Cardiac fibroblast (primary cell): ENCODE data around the gene PLA2G2C.

ENCODE experiments used
- DNase-seq, 2 donors: peaks; one replicate each; pipeline versions ENCODE4 v3.0.0 to v3.0.0-alpha.2; 2010; ENCODE audit warnings: low read depth in 2 of 2
- H3K4me3 ChIP-seq, 2 donors: replicated peaks in 1 of 2; 1 replicate in 1 of 2; 2 replicates in 1 of 2; pipeline ENCODE4 v1.5.1; 2011; ENCODE audit warnings: low read depth in 2 of 2, low read length in 2 of 2, mild to moderate bottlenecking in 2 of 2, moderate library complexity in 1 of 2
- CTCF ChIP-seq: IDR thresholded peaks from one replicate; pipeline ENCODE4 v1.5.1; 2011; ENCODE audit warnings: low read depth, mild to moderate bottlenecking, low read length, inconsistent platforms

The PLA2G2C gene

GRCh38 chr1:20158358-20159070 lies 27.8 kb downstream of the PLA2G2C start:
- DNase-seq, result no peak
- H3K4me3 ChIP-seq, result no peak overlapping the region
- no peak for TF ChIP-seq CTCF

GRCh38 chr1:20154301-20154831 lies 32.0 kb downstream of the PLA2G2C start:
- no peak for DNase-seq
- H3K4me3 ChIP-seq, result no peak overlapping the region
- TF ChIP-seq CTCF, result no peak

- DNase-seq, result peak in 1 of 2 donors; percentile 29
- TF ChIP-seq CTCF, result no peak
- H3K4me3 ChIP-seq, result no peak overlapping the region
Measured at GRCh38 chr1:20153000-20153418, 33.3 kb downstream of the PLA2G2C start.

GRCh38 chr1:20152599-20152930 lies 33.8 kb downstream of the PLA2G2C start:
- TF ChIP-seq CTCF, result no peak

GRCh38 chr1:20151906-20152598 lies 34.3 kb downstream of the PLA2G2C start:
- peak; percentile 86 for TF ChIP-seq CTCF
- peak overlapping the region; percentile 39 to 46 for H3K4me3 ChIP-seq

More at GRCh38 chr1:20152599-20152930, 33.8 kb downstream of the PLA2G2C start:
- DNase-seq, result no peak
- H3K4me3 ChIP-seq, result no peak overlapping the region

GRCh38 chr1:20150969-20151368 lies 35.3 kb downstream of the PLA2G2C start:
- no peak overlapping the region for H3K4me3 ChIP-seq
- TF ChIP-seq CTCF, result no peak
- DNase-seq, result no peak

More at GRCh38 chr1:20151906-20152598, 34.3 kb downstream of the PLA2G2C start:
- DNase-seq, result peak; percentile 78 to 86
